Rectal smooth muscle tissue (tissue), 1 donor: ENCODE measurements around the gene DOCK4.

Experiments
- H3K27ac ChIP-seq: one replicate; pipeline ENCODE4 v1.7.0; 2013; ENCODE audit warnings: low read depth, low read length, inconsistent platforms
- H3K27me3 ChIP-seq: one replicate; pipeline ENCODE4 v1.7.0; 2013; ENCODE audit warnings: low read length; ENCODE audit not compliant: control insufficient read depth, insufficient read depth
- H3K36me3 ChIP-seq: one replicate; pipeline ENCODE4 v1.7.0; 2013; ENCODE audit warnings: low read length; ENCODE audit not compliant: control insufficient read depth, insufficient read depth
- H3K4me1 ChIP-seq: one replicate; pipeline ENCODE4 v1.7.0; 2013; ENCODE audit warnings: low read length; ENCODE audit not compliant: control insufficient read depth, insufficient read depth
- H3K4me3 ChIP-seq: one replicate; pipeline ENCODE4 v1.7.0; 2013; ENCODE audit warnings: low read length
- H3K9ac ChIP-seq: one replicate; pipeline ENCODE4 v1.7.0; 2013; ENCODE audit warnings: low read length

The DOCK4 gene

DNA sequence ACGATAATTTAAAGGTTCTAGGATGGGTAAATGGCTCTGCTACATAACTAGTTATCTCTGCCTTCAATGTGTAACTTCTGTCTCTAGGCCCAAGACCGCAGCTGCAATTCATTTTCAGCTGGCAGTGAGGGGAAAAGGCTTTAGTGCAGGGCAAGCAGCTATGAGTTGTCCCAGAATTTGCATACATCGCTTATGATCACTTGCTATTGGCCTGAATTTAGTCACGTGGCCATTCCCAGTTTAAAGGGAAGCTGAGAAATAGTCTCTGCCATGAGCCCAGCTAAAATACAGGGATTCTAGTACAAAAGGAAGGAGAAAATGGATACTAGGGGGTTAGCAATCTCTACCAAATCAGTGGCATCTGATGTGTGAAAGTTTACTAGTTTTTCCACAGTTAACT lies 498.1 kb downstream of the DOCK4 start:
- Histone ChIP-seq H3K4me1 (no peaks in the 10 kb centered on the region), H3K36me3 (no peaks in the 10 kb centered on the region), H3K27me3 (no peaks in the 10 kb centered on the region), H3K4me3 (no peak overlapping the region), H3K27ac (no peak overlapping the region), H3K9ac (no peak overlapping the region)

DNA sequence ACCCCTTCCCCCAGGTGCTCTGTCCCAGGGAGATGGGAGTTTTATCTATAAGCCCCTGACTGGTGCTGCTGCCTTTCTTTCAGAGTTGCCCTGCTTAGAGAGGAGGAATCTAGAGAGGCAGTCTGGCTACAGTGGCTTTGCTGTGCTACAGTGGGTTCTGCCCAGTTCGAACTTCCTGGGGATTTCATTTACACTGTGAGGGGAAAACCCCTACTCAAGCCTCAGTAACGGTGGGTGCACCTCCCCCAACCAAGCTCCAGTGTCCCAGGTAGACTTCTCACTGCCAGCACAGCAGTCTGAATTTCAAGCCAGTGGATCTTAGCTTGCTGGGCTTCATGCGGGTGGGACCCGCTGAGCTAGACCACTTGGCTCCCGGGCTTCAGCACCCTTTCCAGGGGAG lies 500.4 kb downstream of the DOCK4 start:
- Histone ChIP-seq H3K27ac (no peak overlapping the region), H3K4me3 (no peak overlapping the region), H3K36me3 (no peaks in the 10 kb centered on the region), H3K4me1 (no peaks in the 10 kb centered on the region), H3K27me3 (no peaks in the 10 kb centered on the region), H3K9ac (no peak overlapping the region)

DNA sequence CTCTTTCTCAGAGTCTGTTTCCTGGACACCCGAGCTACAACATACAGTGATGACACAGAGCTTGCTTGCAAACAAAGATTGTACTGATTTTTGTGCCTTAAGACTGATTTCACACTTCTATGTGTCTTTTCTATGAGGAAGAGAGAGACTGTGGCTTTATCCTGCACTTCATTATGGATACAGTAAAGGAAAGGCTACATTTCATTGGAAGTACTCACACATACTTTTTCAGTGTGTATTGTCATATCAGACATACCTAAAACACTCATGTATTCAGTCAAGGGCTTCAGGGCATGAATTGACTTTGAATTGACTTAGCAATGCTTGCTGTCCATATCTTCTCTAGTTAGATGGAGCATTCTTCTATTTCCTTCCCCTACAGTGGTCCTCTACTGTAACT lies 508.4 kb downstream of the DOCK4 start:
- Histone ChIP-seq H3K27me3 (no peaks in the 10 kb centered on the region), H3K36me3 (no peaks in the 10 kb centered on the region), H3K9ac (no peak overlapping the region), H3K27ac (no peak overlapping the region), H3K4me3 (no peak overlapping the region), H3K4me1 (no peaks in the 10 kb centered on the region)

DNA sequence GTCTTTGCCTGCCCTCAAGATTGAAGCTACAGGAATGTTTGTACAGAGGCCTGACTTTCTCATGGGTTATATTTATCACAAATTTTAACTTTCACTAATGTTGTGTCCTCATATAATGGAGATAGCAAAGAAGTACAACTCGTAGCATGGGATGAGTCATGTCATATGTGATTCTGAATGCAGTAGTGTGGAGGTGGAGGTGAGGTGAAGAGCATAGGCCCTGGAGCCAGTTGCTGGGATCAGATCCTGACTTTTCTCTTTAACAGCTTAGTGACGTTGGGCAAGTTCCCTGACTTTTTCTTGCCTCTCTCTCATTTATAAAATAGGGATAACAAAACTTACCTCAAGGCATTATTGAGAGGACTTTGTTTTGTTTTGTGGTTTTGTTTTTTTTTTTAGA lies 511.8 kb downstream of the DOCK4 start:
- no peaks in the 10 kb centered on the region for H3K4me1 ChIP-seq
- H3K4me3 ChIP-seq: no peak overlapping the region
- H3K9ac ChIP-seq: no peak overlapping the region
- H3K36me3 ChIP-seq: no peaks in the 10 kb centered on the region
- no peaks in the 10 kb centered on the region for H3K27me3 ChIP-seq
- H3K27ac ChIP-seq: no peak overlapping the region

DNA sequence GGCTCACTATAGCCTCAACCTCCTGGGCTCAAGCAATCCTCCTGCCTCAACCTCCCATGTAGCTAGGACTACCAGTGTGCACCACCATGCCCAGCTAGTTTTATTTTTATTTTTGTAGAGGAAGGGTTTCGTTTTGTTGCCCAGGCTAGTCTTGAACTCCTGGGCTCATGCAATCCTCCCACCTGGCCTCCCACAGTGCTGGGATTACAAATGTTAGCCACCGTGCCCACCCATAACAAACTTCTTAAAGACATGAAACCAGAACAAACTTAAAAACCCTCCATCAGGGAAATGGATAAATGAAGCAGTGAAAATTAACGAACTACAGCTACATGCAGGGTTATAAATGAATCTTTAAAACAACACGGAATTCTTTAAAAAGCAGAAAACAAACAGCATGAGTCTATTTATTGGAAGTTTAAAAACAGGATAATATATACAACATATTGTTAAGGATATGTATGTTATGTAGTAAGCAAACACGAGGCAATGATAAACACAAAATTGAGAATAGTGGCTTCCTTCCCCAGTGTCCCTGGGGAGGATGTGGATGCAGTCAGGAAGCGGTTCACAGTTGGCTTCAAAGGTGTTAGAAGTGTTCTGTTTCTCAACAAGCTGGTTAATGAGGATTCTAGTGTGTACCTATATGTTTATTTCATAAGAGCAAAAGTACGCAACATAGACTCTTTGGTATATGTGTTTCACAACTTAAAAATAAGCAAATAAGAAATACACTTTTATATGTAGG lies 515.7 kb downstream of the DOCK4 start:
- Histone ChIP-seq H3K9ac (no peak overlapping the region), H3K27ac (no peak overlapping the region), H3K4me3 (no peak overlapping the region), H3K4me1 (no peaks in the 10 kb centered on the region), H3K36me3 (no peaks in the 10 kb centered on the region), H3K27me3 (no peaks in the 10 kb centered on the region)

DNA sequence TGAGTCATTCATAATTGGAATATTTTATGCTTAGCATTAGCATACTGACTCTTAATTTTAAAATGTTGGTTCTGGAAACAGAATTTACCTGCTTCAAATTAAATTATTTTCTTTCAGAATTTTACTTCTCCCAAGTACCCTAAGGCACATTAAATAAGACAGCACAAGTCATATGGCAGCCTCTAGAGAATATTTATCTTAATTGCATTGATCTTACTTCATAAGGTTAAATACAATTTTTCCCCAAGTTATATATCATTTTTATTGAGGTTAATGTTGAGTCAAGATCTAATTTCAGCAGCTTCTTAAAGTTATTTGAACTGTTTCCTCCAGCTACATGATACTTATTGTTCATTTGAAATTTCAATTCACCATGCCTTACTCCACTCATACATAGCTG lies 520.9 kb downstream of the DOCK4 start:
- Histone ChIP-seq H3K9ac (no peak overlapping the region), H3K27ac (no peak overlapping the region), H3K27me3 (no peaks in the 10 kb centered on the region)

DNA sequence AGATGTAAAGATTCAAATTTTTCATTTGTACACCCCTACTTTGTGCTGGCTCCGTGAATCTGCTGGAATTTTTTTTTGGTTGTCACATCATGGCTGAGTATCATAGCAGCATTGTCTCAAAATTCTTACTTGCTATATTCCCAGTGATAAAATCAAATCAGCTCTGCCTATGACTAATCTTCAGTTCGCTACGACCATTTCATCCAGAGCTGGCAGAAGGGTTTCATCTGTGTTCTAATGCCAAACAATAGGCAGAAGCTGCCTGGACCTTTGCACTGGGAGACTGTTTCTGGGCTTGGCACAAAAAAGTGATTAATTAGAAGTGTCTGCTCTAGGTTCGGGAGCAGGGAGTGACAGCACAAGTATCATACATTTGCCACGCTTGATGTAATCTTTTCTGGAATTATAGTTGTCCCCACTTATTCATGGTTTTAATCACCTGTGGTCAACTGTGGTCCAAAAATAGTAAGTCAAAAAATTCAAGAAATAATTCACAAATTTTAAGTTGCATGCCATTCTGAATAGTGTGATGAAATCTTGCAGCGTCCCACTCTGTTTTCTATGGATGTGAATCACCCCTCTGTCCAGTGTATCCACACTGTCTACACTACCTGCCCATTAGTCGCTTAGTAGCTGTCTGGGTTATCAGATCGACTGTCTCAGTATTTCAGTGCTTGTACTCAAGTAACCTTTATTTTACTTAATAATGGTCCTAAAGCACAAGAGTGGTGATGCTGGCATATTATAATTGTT lies 523.4 kb downstream of the DOCK4 start:
- Histone ChIP-seq H3K4me3 (no peak overlapping the region), H3K36me3 (no peaks in the 10 kb centered on the region), H3K4me1 (no peaks in the 10 kb centered on the region), H3K27ac (no peak overlapping the region), H3K27me3 (no peaks in the 10 kb centered on the region), H3K9ac (no peak overlapping the region)

More for the DNA sequence above, 520.9 kb downstream of the DOCK4 start:
- Histone ChIP-seq H3K36me3 (no peaks in the 10 kb centered on the region), H3K4me3 (no peak overlapping the region), H3K4me1 (no peaks in the 10 kb centered on the region)

DNA sequence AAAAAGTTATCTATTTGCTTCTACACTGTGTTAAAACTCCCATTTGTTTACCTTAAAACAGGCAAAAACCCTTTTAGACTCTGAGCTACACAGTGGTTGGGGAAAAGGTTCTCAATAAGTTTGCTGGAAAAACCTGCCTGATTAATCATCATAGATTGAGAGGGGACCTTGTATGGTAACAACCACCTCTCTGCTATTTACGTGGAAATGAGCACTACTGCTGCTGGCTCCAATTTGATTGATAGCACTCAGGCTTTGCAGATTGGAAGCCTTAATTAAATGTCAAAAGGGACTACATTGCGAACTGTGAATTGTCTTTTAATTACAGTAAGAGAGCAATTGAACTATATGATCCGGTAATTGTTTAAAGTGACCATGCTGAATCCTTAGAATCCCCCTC lies 525.0 kb downstream of the DOCK4 start:
- no peak overlapping the region for H3K9ac ChIP-seq
- no peaks in the 10 kb centered on the region for H3K36me3 ChIP-seq
- no peaks in the 10 kb centered on the region for H3K4me1 ChIP-seq
- H3K27ac ChIP-seq: no peak overlapping the region
- H3K27me3 ChIP-seq: no peaks in the 10 kb centered on the region
- no peak overlapping the region for H3K4me3 ChIP-seq

DNA sequence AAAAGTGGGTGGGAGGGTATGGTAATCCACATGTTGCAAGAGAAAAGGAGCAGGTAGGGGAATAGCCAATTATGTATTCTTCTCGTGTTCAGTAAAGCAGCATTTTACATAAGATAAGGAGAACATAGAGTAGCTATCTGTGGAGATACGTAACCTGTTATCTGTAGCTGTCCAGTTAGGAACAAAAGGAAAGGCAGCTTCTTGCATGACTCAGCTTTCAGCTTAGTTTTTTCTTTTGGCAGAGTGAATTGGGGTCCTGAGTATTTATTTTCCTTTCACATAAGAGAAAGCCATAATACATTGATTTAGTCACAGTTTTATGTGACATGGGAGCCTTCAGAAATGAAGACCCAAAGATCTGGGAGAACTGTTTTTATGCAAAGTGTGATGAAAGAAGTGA lies 527.2 kb downstream of the DOCK4 start:
- Histone ChIP-seq H3K27ac (no peak overlapping the region), H3K27me3 (no peaks in the 10 kb centered on the region), H3K4me1 (no peaks in the 10 kb centered on the region), H3K9ac (no peak overlapping the region), H3K36me3 (no peaks in the 10 kb centered on the region), H3K4me3 (no peak overlapping the region)

DNA sequence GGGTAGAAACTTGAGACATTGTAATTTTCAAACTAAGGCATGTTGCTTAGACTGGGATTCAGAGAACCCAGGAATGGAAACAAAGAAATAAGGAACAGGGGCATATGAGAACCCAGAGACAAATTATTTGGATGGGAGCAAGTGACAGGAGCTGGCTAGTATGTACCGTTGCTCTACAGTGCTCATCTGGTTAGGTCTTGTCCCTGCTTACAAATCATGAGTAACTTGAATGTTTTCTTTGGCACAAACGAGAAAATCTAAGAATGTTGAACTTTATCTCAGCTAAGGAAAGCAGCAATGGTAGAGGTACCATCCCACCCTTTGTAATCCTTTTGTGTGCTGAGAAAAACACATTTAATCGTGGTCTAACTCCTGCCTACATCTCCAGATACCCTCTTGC lies 527.9 kb downstream of the DOCK4 start:
- Histone ChIP-seq H3K27ac (no peak overlapping the region), H3K9ac (no peak overlapping the region), H3K27me3 (no peaks in the 10 kb centered on the region), H3K36me3 (no peaks in the 10 kb centered on the region), H3K4me1 (no peaks in the 10 kb centered on the region), H3K4me3 (no peak overlapping the region)

DNA sequence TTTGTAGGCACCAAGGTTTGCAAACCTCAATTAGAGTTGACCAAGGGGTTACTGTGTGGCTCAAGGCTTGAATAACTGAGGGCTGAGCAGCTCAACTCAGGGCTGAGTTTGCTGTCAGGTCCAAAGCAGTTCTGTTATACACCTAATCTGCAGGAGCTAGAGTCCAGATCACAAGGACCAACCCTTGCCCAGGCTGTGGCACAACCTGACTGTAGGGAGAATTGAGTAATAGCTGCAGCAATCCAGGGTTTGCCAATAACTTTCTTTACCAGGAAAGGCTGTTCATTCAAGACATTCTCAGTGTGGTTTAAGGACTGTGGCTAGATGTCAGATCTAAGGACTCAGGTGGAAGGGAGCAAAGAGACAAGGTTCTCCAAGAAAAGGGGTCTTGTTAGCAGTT lies 528.4 kb downstream of the DOCK4 start:
- no peak overlapping the region for H3K4me3 ChIP-seq
- no peaks in the 10 kb centered on the region for H3K4me1 ChIP-seq
- no peaks in the 10 kb centered on the region for H3K27me3 ChIP-seq
- no peaks in the 10 kb centered on the region for H3K36me3 ChIP-seq
- no peak overlapping the region for H3K9ac ChIP-seq
- no peak overlapping the region for H3K27ac ChIP-seq

DNA sequence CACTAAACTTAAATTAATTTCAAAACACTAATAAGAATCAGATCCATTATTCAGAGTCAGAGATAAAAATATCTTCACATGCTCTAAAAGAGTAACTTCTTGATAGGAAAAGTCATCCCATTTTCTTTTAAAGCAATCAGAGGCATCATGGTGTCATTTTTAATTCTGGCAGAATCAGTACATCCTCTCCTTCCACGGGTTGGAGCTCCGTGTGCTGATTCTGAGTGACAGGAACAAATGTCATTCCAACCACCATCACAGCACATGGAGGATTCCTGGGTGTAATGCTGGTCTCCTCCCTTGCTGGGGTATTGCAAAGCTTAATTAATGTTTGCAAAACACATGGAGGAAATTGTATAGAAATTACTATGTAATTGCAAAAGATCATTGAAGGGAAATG lies 529.4 kb downstream of the DOCK4 start:
- Histone ChIP-seq H3K36me3 (no peaks in the 10 kb centered on the region), H3K4me3 (no peak overlapping the region), H3K27ac (no peak overlapping the region), H3K27me3 (no peaks in the 10 kb centered on the region), H3K4me1 (no peaks in the 10 kb centered on the region), H3K9ac (no peak overlapping the region)
